A549 (cell line): Measurements from ENCODE around the gene SART1. TPM values are rescaled to one million over a fixed set of nuclear protein-coding genes. Genes with fewer than 3 reads are reported as not detected.

Source experiments
- ATAC-seq, 2 experiments: fragments of 200-7000 bp in 1 of 2; fragments of >200 bp in 1 of 2; cut with Nextera tagmentation in 1 of 2; cut with Tn5 transposase in 1 of 2; 3 replicates each; pipeline versions ENCODE4 v1.8.0 to v1.9.1; 2018 to 2020; ENCODE audit warnings: mild to moderate bottlenecking in 1 of 2, moderate library complexity in 1 of 2
- CTCF ChIA-PET: fragments of 300-600 bp; sonication (Branson Sonifier 250); formaldehyde crosslinking; extraction: SDS; loops from one replicate; lab custom pipeline; 2021; ENCODE audit warnings: antibody characterized with exemption, inconsistent platforms; lab: Yijun Ruan, JAX
- POLR2A ChIA-PET: fragments of 350-600 bp; formaldehyde crosslinking; extraction: SDS; loops from one replicate; lab custom pipeline; 2021; ENCODE audit warnings: antibody characterized with exemption, inconsistent platforms; lab: Yijun Ruan, JAX
- DNase-seq, 2 experiments: peaks; one replicate each; pipeline versions ENCODE4 v3.0.0 to v3.0.0-alpha.2; 2011 to 2016; ENCODE audit warnings: low read depth in 1 of 2, low spot score in 1 of 2
- FAIRE-seq: peaks from 2 replicates; lab custom pipeline; 2011; peaks lifted over from hg19 to GRCh38; lab: Jason Lieb, UNC
- H3K27ac ChIP-seq, 2 experiments: fragments of >200 bp; sonication (Bioruptor Twin); formaldehyde crosslinking; 3 replicates each; pipeline ENCODE4 v1.5.1; 2016 to 2017
- H3K4me1 ChIP-seq: fragments of >200 bp; sonication (Bioruptor Twin); formaldehyde crosslinking; 3 replicates; pipeline ENCODE4 v1.6.1; 2016
- H3K4me2 ChIP-seq: fragments of >200 bp; sonication (Bioruptor Twin); formaldehyde crosslinking; 3 replicates; pipeline ENCODE4 v1.6.1; 2016
- H3K4me3 ChIP-seq: fragments of >200 bp; sonication (Bioruptor Twin); formaldehyde crosslinking; 3 replicates; pipeline ENCODE4 v1.5.1; 2016
- H3K9me3 ChIP-seq: fragments of >200 bp; sonication (Bioruptor Twin); formaldehyde crosslinking; 3 replicates; pipeline ENCODE4 v1.6.1; 2016
- CBX2 ChIP-seq: fragments of 200-600 bp; sonication (generic); IDR thresholded peaks from 2 replicates; pipeline ENCODE4 v1.6.1; 2016; ENCODE audit warnings: low read depth, mild to moderate bottlenecking, borderline replicate concordance
- CBX8 ChIP-seq: fragments of 200-600 bp; sonication (generic); IDR thresholded peaks from 2 replicates; pipeline ENCODE4 v1.6.1; 2016
- CHD2 ChIP-seq: fragments of 150-350 bp; IDR thresholded peaks from 2 replicates; pipeline ENCODE4 v1.6.1; 2014; ENCODE audit warnings: low read length; ENCODE audit not compliant: partially characterized antibody
- CHD4 ChIP-seq: fragments of 200-600 bp; sonication (generic); IDR thresholded peaks from 2 replicates; pipeline ENCODE4 v1.6.1; 2016; ENCODE audit warnings: antibody characterized with exemption, mild to moderate bottlenecking, borderline replicate concordance
- EHMT2 ChIP-seq: fragments of 200-600 bp; sonication (generic); IDR thresholded peaks from 2 replicates; pipeline ENCODE4 v1.6.1; 2016; ENCODE audit warnings: antibody characterized with exemption, low read depth, mild to moderate bottlenecking, moderate library complexity
- ESRRA ChIP-seq: fragments of 150-350 bp; IDR thresholded peaks from 2 replicates; pipeline ENCODE4 v1.6.1; 2014; ENCODE audit warnings: mild to moderate bottlenecking, low read length, borderline replicate concordance
- FOSB ChIP-seq: fragments of 250-450 bp; sonication (Bioruptor Pico); IDR thresholded peaks from 2 replicates; pipeline ENCODE4 v1.5.0; 2020; ENCODE audit warnings: mild to moderate bottlenecking, moderate library complexity
- FOSL2 ChIP-seq, 2 experiments: fragments of 450-650 bp in 1 of 2; fragments of >200 bp in 1 of 2; sonication (Bioruptor Twin) in 1 of 2; formaldehyde crosslinking; IDR thresholded peaks; 2 replicates each; pipeline versions ENCODE4 v1.5.0 to v1.6.1; 2016 to 2020; ENCODE audit warnings: mild to moderate bottlenecking in 1 of 2, moderate library complexity in 1 of 2
- FOXS1 ChIP-seq: fragments of 250-450 bp; sonication (Bioruptor Pico); IDR thresholded peaks from 2 replicates; pipeline ENCODE4 v1.5.0; 2020; ENCODE audit warnings: mild to moderate bottlenecking, moderate library complexity
- GATA3 ChIP-seq: IDR thresholded peaks from 2 replicates; pipeline ENCODE4 v1.6.1; 2012; ENCODE audit warnings: borderline replicate concordance
- HEYL ChIP-seq: fragments of 250-450 bp; sonication (Bioruptor Pico); IDR thresholded peaks from 2 replicates; pipeline ENCODE4 v1.8.0; 2021; ENCODE audit warnings: mild to moderate bottlenecking, moderate library complexity
- JUN ChIP-seq, 2 experiments: fragments of >200 bp; sonication (Bioruptor Twin); formaldehyde crosslinking; IDR thresholded peaks; 2 replicates in 1 of 2; 3 replicates in 1 of 2; pipeline ENCODE4 v1.6.1; 2016 to 2017
- JUNB ChIP-seq: fragments of >200 bp; sonication (Bioruptor Twin); formaldehyde crosslinking; IDR thresholded peaks from 2 replicates; pipeline ENCODE4 v1.6.1; 2016
- KDM1A ChIP-seq: fragments of 200-600 bp; sonication (generic); IDR thresholded peaks from 2 replicates; pipeline ENCODE4 v1.6.1; 2016; ENCODE audit warnings: low read depth, mild to moderate bottlenecking
- KDM5A ChIP-seq: fragments of 200-600 bp; sonication (generic); IDR thresholded peaks from 2 replicates; pipeline ENCODE4 v1.6.1; 2016; ENCODE audit warnings: antibody characterized with exemption, mild to moderate bottlenecking
- MAFK ChIP-seq: fragments of 450-650 bp; IDR thresholded peaks from 2 replicates; pipeline ENCODE4 v1.6.1; 2014; ENCODE audit not compliant: partially characterized antibody
- MYC ChIP-seq: IDR thresholded peaks from 2 replicates; pipeline ENCODE4 v1.6.1; 2012; ENCODE audit warnings: mild to moderate bottlenecking, inconsistent platforms, low read length, improper control_type of control experiment, borderline replicate concordance
- NFE2L2 ChIP-seq: fragments of 150-350 bp; conservative IDR thresholded peaks from 2 replicates; pipeline ENCODE4 v1.6.1; 2014; ENCODE audit warnings: low read length
- NR3C1 ChIP-seq: fragments of >200 bp; sonication (Bioruptor Twin); formaldehyde crosslinking; IDR thresholded peaks from 3 replicates; pipeline ENCODE4 v1.6.1; 2017
- RARB ChIP-seq: fragments of 250-450 bp; sonication (Bioruptor Pico); IDR thresholded peaks from 2 replicates; pipeline ENCODE4 v1.8.0; 2021; ENCODE audit warnings: mild to moderate bottlenecking, moderate library complexity
- RFX5 ChIP-seq: fragments of 450-650 bp; IDR thresholded peaks from 2 replicates; pipeline ENCODE4 v1.7.1; 2014; ENCODE audit warnings: antibody characterized with exemption, mild to moderate bottlenecking, moderate library complexity
- SMC3 ChIP-seq: fragments of >200 bp; sonication (Bioruptor Twin); formaldehyde crosslinking; IDR thresholded peaks from 3 replicates; pipeline ENCODE4 v1.6.1; 2018; ENCODE audit warnings: inconsistent platforms
- SREBF2 ChIP-seq: fragments of 450-650 bp; IDR thresholded peaks from 2 replicates; pipeline ENCODE4 v1.6.1; 2014; ENCODE audit warnings: mild to moderate bottlenecking, moderate library complexity
- ZSCAN20 ChIP-seq: fragments of 250-450 bp; sonication (Bioruptor Pico); IDR thresholded peaks from 2 replicates; pipeline ENCODE4 v1.8.0; 2022; ENCODE audit warnings: mild to moderate bottlenecking, moderate library complexity
- WGBS: methylation state at CpG from one replicate; pipeline ENCODE4 v1.1.6; 2017; ENCODE audit errors: missing lambda C conversion rate; 5-methylcytosine and 5-hydroxymethylcytosine counted together
- polyA plus RNA-seq, 4 experiments: library from polyadenylated mRNA; depleted of rRNA in 3 of 4; stranded (reverse); fragments of >200 nt; fragmentation: RNase III in 1 of 4; extraction: RNeasy Plus Mini Kit Qiagen cat#74134 plus additional on column Dnase treatment in 1 of 4; gene quantifications; 2 replicates in 3 of 4; 3 replicates in 1 of 4; pipeline ENCODE4 v1.2.3, GENCODE V29; 2011 to 2017
- TF ChIP-seq, protein P1 (sequence below): fragments of 250-450 bp; sonication (Bioruptor Pico); IDR thresholded peaks from 2 replicates; pipeline ENCODE4 v1.5.0; 2021; ENCODE audit warnings: mild to moderate bottlenecking, moderate library complexity, borderline replicate concordance
- TF ChIP-seq, protein P2 (sequence below): IDR thresholded peaks from 2 replicates; pipeline ENCODE4 v1.6.1; 2012
- TF ChIP-seq, protein P3 (sequence below): fragments of 250-450 bp; sonication (Bioruptor Pico); IDR thresholded peaks from 2 replicates; pipeline ENCODE4 v1.5.0; 2020; ENCODE audit warnings: low read depth, mild to moderate bottlenecking, moderate library complexity
- TF ChIP-seq, protein P4 (sequence below): fragments of 150-350 bp; IDR thresholded peaks from 2 replicates; pipeline ENCODE4 v1.6.1; 2014; ENCODE audit warnings: low read depth, mild to moderate bottlenecking, low read length
- TF ChIP-seq, protein P5 (sequence below): fragments of >200 bp; sonication (Bioruptor Twin); formaldehyde crosslinking; IDR thresholded peaks from 3 replicates; pipeline ENCODE4 v1.5.1; 2016

The SART1 gene
- polyA plus RNA-seq, 2 of the 4 experiments (the other 2 are of a cell fraction), result 22.0 to 53.8 TPM

DNA sequence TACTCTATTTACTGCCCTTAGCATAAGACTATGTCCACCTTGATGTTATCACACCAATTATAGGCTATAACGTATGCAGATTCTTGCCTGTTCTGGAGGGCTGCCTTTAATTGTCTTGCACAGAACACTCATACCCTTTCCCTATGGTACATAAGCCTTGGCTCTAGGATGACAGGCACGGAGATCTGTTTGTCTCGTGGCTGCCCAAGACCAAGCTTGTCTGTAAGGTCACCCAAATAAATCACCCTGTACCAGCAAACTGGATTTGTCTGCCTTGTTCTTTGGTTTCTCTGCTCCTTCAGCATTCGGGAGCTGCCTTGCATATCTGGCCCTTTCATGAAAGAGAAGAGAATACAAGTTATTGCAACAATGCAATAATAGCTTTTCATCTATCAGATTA lies 23.8 kb upstream of the SART1 start:
- ChIA-PET POLR2A (no interaction called here), CTCF (interaction anchor here (1.2 to 3.6 kb wide), 5 partner anchors 9 to 53 kb away, joined by 3 to 20 read pairs (median 8); partner anchors contain the start of gene FIBP)
- H3K4me1 ChIP-seq, result peaks cover 3% of the 10 kb centered on the region; the same call in 1 of the 3 replicates
- H3K27ac ChIP-seq, result no peak overlapping the region
- no peak for DNase-seq
- no peak overlapping the region for H3K4me3 ChIP-seq
- TF ChIP-seq MAFK, result no peak
- FAIRE-seq, result no peak
- no peak overlapping the region for H3K4me2 ChIP-seq
- 51% methylated on average over 4 of the region's 4 CpGs for WGBS
- H3K9me3 ChIP-seq, result no peaks in the 10 kb centered on the region
- no peak for ATAC-seq

DNA sequence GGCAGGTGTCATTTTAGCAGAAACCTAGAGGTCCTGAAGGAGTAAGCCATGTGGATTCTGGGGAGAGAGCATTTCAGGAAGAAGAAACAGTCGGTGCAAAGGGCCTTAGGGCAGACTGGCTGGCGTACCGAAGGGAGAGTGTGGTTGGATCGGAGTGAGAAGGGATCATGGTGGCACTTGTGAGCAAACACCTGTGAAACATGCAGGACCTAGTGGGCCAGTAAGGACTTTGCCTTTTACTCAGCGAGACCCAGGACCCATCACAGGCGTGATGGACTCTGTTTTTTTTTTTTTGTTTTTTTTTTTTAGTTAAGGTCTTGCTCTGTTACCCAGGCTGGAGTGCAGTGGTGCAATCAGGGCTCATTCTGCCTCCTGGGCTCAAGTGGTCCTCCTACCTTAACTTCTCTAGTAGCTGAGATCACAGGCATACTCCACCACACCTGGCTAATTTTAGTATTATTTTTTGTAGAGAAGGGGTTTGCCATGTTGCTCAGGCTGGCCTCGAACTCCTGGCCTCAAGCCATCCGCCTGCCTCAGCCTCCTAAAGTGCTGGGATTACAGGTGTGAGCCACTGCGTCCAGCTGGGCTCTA lies 19.7 kb upstream of the SART1 start:
- CTCF ChIA-PET, result interaction anchor here (1.7 to 2.2 kb wide), 2 partner anchors 9 to 53 kb away, joined by 4 to 9 read pairs; partner anchors contain the start of gene FIBP
- TF ChIP-seq KDM5A (no peak), RARB (CRISPR knock-in tag) (no peak), CHD4 (no peak), CHD2 (no peak), NFE2L2 (no peak), FOSB (CRISPR knock-in tag) (no peak), FOXS1 (CRISPR knock-in tag) (no peak), JUN (IDR thresholded peaks at IDR 0.05) (no peak), KDM1A (no peak), MYC (no peak), JUNB (no peak), EHMT2 (no peak), CBX2 (no peak), GATA3 (no peak)
- TF ChIP-seq, protein P1, sequence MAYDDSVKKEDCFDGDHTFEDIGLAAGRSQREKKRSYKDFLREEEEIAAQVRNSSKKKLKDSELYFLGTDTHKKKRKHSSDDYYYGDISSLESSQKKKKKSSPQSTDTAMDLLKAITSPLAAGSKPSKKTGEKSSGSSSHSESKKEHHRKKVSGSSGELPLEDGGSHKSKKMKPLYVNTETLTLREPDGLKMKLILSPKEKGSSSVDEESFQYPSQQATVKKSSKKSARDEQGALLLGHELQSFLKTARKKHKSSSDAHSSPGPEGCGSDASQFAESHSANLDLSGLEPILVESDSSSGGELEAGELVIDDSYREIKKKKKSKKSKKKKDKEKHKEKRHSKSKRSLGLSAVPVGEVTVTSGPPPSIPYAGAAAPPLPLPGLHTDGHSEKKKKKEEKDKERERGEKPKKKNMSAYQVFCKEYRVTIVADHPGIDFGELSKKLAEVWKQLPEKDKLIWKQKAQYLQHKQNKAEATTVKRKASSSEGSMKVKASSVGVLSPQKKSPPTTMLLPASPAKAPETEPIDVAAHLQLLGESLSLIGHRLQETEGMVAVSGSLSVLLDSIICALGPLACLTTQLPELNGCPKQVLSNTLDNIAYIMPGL (CRISPR knock-in tag), result no peak
- TF ChIP-seq, protein P2, sequence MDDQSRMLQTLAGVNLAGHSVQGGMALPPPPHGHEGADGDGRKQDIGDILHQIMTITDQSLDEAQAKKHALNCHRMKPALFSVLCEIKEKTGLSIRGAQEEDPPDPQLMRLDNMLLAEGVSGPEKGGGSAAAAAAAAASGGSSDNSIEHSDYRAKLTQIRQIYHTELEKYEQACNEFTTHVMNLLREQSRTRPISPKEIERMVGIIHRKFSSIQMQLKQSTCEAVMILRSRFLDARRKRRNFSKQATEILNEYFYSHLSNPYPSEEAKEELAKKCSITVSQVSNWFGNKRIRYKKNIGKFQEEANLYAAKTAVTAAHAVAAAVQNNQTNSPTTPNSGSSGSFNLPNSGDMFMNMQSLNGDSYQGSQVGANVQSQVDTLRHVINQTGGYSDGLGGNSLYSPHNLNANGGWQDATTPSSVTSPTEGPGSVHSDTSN, result no peak
- TF ChIP-seq, protein P3, sequence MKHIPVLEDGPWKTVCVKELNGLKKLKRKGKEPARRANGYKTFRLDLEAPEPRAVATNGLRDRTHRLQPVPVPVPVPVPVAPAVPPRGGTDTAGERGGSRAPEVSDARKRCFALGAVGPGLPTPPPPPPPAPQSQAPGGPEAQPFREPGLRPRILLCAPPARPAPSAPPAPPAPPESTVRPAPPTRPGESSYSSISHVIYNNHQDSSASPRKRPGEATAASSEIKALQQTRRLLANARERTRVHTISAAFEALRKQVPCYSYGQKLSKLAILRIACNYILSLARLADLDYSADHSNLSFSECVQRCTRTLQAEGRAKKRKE (CRISPR knock-in tag), result no peak
- TF ChIP-seq, all 56 proteins: peak for 0
- Histone ChIP-seq H3K4me1 (no peaks in the 10 kb centered on the region), H3K4me3 (no peak overlapping the region), H3K27ac (no peak overlapping the region), H3K9me3 (no peaks in the 10 kb centered on the region), H3K4me2 (no peak overlapping the region)
- WGBS, result 71% methylated on average over 9 of the region's 9 CpGs
- POLR2A ChIA-PET, result no interaction called here
- no peak for DNase-seq
- no peak; a peak in 1 of 6 replicates for ATAC-seq
- no peak for FAIRE-seq

DNA sequence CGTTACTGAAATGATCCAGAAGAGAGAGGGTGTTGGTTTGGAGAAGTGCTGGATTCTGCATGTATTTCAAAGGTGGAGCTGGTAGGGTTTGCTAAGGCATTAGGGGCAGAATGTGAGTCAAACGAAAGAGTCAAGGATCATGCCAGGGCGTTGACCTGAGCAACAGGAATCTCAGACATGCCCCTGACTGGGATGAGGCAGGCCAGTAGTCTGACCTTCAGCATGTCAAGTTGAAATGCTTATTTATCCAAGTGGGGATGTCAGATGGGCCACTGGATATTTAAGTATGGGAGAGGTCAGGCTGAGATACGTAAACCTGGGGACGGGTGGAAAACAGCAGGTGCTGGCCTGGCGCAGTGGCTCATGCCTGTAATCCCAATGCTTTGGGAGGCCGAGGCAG lies 19.0 kb upstream of the SART1 start:
- TF ChIP-seq, protein P4, sequence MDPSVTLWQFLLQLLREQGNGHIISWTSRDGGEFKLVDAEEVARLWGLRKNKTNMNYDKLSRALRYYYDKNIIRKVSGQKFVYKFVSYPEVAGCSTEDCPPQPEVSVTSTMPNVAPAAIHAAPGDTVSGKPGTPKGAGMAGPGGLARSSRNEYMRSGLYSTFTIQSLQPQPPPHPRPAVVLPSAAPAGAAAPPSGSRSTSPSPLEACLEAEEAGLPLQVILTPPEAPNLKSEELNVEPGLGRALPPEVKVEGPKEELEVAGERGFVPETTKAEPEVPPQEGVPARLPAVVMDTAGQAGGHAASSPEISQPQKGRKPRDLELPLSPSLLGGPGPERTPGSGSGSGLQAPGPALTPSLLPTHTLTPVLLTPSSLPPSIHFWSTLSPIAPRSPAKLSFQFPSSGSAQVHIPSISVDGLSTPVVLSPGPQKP, result no peak
- no peak for TF ChIP-seq EHMT2
- TF ChIP-seq HEYL (CRISPR knock-in tag), result no peak
- TF ChIP-seq FOSL2 (IDR thresholded peaks at IDR 0.05), result no peak
- no peak for TF ChIP-seq FOSL2 (CRISPR knock-in tag; IDR thresholded peaks at IDR 0.05)
- no peak for TF ChIP-seq SREBF2
- TF ChIP-seq ESRRA, result no peak
- TF ChIP-seq CBX8, result no peak
- no peak for TF ChIP-seq ZSCAN20 (CRISPR knock-in tag)
- TF ChIP-seq NR3C1, result no peak
- no peak for TF ChIP-seq SMC3
- TF ChIP-seq FOSB (CRISPR knock-in tag), result no peak
- TF ChIP-seq RFX5, result no peak
- TF ChIP-seq, protein P5, sequence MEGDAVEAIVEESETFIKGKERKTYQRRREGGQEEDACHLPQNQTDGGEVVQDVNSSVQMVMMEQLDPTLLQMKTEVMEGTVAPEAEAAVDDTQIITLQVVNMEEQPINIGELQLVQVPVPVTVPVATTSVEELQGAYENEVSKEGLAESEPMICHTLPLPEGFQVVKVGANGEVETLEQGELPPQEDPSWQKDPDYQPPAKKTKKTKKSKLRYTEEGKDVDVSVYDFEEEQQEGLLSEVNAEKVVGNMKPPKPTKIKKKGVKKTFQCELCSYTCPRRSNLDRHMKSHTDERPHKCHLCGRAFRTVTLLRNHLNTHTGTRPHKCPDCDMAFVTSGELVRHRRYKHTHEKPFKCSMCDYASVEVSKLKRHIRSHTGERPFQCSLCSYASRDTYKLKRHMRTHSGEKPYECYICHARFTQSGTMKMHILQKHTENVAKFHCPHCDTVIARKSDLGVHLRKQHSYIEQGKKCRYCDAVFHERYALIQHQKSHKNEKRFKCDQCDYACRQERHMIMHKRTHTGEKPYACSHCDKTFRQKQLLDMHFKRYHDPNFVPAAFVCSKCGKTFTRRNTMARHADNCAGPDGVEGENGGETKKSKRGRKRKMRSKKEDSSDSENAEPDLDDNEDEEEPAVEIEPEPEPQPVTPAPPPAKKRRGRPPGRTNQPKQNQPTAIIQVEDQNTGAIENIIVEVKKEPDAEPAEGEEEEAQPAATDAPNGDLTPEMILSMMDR, result no peak
- DNase-seq (no peak), ATAC-seq (no peak), FAIRE-seq (no peak)
- 77% methylated on average over 7 of the region's 7 CpGs for WGBS
- Histone ChIP-seq H3K27ac (no peak overlapping the region), H3K4me2 (no peak overlapping the region), H3K4me3 (no peak overlapping the region), H3K4me1 (no peaks in the 10 kb centered on the region), H3K9me3 (no peaks in the 10 kb centered on the region)
- ChIA-PET CTCF (interaction anchor here (0.8 to 2.2 kb wide), 4 partner anchors 10 to 80 kb away, joined by 4 to 9 read pairs (median 4); partner anchors contain the start of gene FIBP), POLR2A (no interaction called here)
